ENCODE measurements around the gene ATAD3C. TPM values are rescaled to one million over a fixed set of nuclear protein-coding genes. Genes with fewer than 3 reads are reported as not detected.
"Not testable (repeated sequence)": the region's sequence is repeated elsewhere in the genome, so short reads cannot be mapped to it uniquely, and the experiment has no call there.

Gene ATAD3C
- total RNA-seq, 1 donor from 2014 or later = not detected

DNA sequence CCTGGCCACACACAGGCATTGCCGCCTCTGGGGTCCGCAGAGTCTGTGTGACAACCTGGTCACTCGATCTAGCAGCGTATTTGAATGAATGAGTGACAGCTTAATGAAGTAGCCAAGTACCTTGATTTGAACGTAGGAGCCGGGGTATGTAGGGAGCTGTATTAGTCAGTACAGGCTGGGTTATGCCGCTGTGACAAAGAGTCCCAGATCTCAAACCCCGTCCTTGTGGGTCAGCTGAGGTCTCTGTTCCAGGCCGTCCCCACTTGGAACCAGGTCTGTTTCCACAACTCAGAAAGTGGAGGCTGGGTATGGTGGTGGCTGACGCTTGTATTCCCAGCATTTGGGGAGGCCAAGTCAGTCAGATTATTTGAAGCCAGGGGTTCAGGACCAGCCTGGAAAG lies 42.1 kb downstream of the ATAD3C start:
- DNase-seq (ENCODE audit: low spot score) = no peak
- no peaks in the 10 kb centered on the region for H3K27me3 Mint-ChIP-seq (ENCODE audit: insufficient read depth, low read depth)
- H3K4me3 ChIP-seq = no peak overlapping the region
- H3K36me3 ChIP-seq = no peaks in the 10 kb centered on the region
- no peaks in the 10 kb centered on the region for H3K79me2 ChIP-seq (ENCODE audit: low read depth)
- peaks cover 27% of the 10 kb centered on the region for H3K36me3 Mint-ChIP-seq
- no peaks in the 10 kb centered on the region for H4K20me1 ChIP-seq (ENCODE audit: low read depth)
- TF ChIP-seq EZH2 (IDR thresholded peaks at IDR 0.05) (no peak), CTCF (IDR thresholded peaks at IDR 0.05) (no peak), EZH2phosphoT487 (IDR thresholded peaks at IDR 0.05) (no peak)
- no peaks in the 10 kb centered on the region for H3K27me3 ChIP-seq
- no peaks in the 10 kb centered on the region for H3K9me3 ChIP-seq (ENCODE audit: low read depth)
- no peaks in the 10 kb centered on the region for H3K4me1 Mint-ChIP-seq
- no peaks in the 10 kb centered on the region for H3K4me1 ChIP-seq
- H3K9me3 Mint-ChIP-seq = peaks cover 15% of the 10 kb centered on the region
- H3K4me2 ChIP-seq = no peak overlapping the region
- H2AFZ ChIP-seq (replicated peaks) = no peak overlapping the region
- H3K27ac ChIP-seq = no peak overlapping the region
- H3K27ac Mint-ChIP-seq = no peak overlapping the region
- H3F3A ChIP-seq (ENCODE audit: low read depth) = no peaks in the 10 kb centered on the region
- no peak overlapping the region for H3K9ac ChIP-seq
- H3K4me3 Mint-ChIP-seq = no peak overlapping the region

DNA sequence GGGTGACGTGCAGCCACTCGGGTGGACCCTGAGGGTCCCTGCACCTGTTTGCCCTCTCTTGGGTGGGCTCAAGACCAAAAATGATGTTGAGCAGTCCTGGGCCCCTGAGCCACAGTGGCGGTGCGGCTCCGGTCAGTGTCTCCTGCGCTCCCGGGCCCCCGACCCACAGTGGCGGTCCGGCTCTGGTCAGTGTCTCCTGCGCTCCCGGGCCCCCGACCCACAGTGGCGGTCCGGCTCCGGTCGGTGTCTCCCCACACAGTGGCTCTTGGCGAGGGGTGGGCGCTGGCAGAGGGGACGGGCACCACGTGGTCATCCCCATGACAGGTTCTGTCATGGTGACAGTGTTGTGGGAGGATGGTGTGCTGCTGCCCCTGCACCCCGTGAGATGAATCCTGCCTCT lies 44.8 kb downstream of the ATAD3C start:
- not testable (repeated sequence) for H3K4me2 ChIP-seq; H3K36me3 ChIP-seq; H3K27ac ChIP-seq; DNase-seq (ENCODE audit: low spot score); H3K27ac Mint-ChIP-seq; H3K27me3 Mint-ChIP-seq (ENCODE audit: insufficient read depth, low read depth); H3K9ac ChIP-seq; H4K20me1 ChIP-seq (ENCODE audit: low read depth); H3F3A ChIP-seq (ENCODE audit: low read depth); H3K4me3 Mint-ChIP-seq; H2AFZ ChIP-seq (replicated peaks); H3K4me1 ChIP-seq; H3K9me3 ChIP-seq (ENCODE audit: low read depth); H3K4me1 Mint-ChIP-seq; H3K79me2 ChIP-seq (ENCODE audit: low read depth); H3K4me3 ChIP-seq; H3K27me3 ChIP-seq
- Mint-ChIP-seq H3K36me3 (peaks cover 24% of the 10 kb centered on the region), H3K9me3 (peaks cover 15% of the 10 kb centered on the region)

DNA sequence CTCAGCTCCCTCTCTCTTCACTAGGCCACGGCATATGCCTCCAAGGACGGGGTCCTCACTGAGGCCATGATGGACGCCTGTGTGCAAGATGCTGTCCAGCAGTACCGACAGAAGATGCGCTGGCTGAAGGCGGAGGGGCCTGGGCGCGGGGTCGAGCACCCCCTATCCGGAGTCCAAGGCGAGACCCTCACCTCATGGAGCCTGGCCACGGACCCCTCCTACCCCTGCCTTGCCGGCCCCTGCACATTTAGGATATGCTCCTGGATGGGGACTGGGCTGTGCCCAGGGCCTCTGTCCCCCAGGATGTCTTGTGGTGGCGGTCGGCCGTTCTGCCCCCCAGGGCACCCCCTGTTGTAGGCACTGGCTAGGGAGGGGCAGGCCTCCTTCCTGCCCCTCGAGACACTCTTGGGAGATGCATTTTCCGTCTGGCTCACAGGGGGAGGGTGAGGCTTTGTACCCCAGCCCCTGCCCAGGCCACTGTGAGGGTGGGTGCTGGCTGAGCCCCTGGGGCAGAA lies 46.0 kb downstream of the ATAD3C start:
- peaks cover 23% of the 10 kb centered on the region for H3K36me3 Mint-ChIP-seq
- not testable (repeated sequence) for DNase-seq (ENCODE audit: low spot score); H3K4me2 ChIP-seq; H4K20me1 ChIP-seq (ENCODE audit: low read depth); H3K27ac Mint-ChIP-seq; H3K4me1 Mint-ChIP-seq; H3K27me3 Mint-ChIP-seq (ENCODE audit: insufficient read depth, low read depth); H3K27me3 ChIP-seq; H3K79me2 ChIP-seq (ENCODE audit: low read depth); H3K4me1 ChIP-seq; H3K4me3 Mint-ChIP-seq; H3K9me3 ChIP-seq (ENCODE audit: low read depth); H3F3A ChIP-seq (ENCODE audit: low read depth); H3K36me3 ChIP-seq; H2AFZ ChIP-seq (replicated peaks); H3K4me3 ChIP-seq; H3K27ac ChIP-seq; H3K9ac ChIP-seq
- peaks cover 15% of the 10 kb centered on the region for H3K9me3 Mint-ChIP-seq

GRCh38 chr1:1504777-1505365 lies 55.4 kb downstream of the ATAD3C start:
- TF ChIP-seq CTCF (IDR thresholded peaks at IDR 0.05) = peak; percentile 71
- not testable (repeated sequence) for H3K27ac ChIP-seq; H3K9me3 ChIP-seq (ENCODE audit: low read depth); H3K36me3 ChIP-seq; H3K9me3 Mint-ChIP-seq; H3K4me1 ChIP-seq; H4K20me1 ChIP-seq (ENCODE audit: low read depth); H3K9ac ChIP-seq; H3K27me3 Mint-ChIP-seq (ENCODE audit: insufficient read depth, low read depth); H3K79me2 ChIP-seq (ENCODE audit: low read depth); H3K27me3 ChIP-seq; H3K36me3 Mint-ChIP-seq
- Histone ChIP-seq H3K4me2 (peak overlapping the region; percentile 71), H3K4me3 (peak overlapping the region; percentile 37), H2AFZ (replicated peaks) (peak overlapping the region; percentile 99), H3F3A (ENCODE audit: low read depth) (peaks cover 24% of the 10 kb centered on the region)
- peak; percentile 82 for DNase-seq (ENCODE audit: low spot score)
- Mint-ChIP-seq H3K4me1 (peaks cover 11% of the 10 kb centered on the region), H3K27ac (peak overlapping the region; percentile 81), H3K4me3 (peak overlapping the region; percentile 79)

All from neural progenitor cell (in vitro differentiated cells).